AG10803 (cell line): ENCODE data around the gene CALHM1.

Experiments used
- DNase-seq: peaks from one replicate; pipeline ENCODE4 v3.0.0; 2010; ENCODE audit warnings: low read depth
- H3K4me3 ChIP-seq: 2 replicates; pipeline ENCODE4 v1.5.1; 2011; ENCODE audit warnings: mild to moderate bottlenecking, low read length, control low read depth
- TF ChIP-seq, protein P1 (sequence below): conservative IDR thresholded peaks from 2 replicates; pipeline ENCODE4 v1.5.1; 2011; ENCODE audit warnings: mild to moderate bottlenecking, low read length, control low read depth, inconsistent platforms

Gene CALHM1

GRCh38 chr10:103473261-103473671, 14.6 kb upstream of the CALHM1 start:
- TF ChIP-seq, protein P1, sequence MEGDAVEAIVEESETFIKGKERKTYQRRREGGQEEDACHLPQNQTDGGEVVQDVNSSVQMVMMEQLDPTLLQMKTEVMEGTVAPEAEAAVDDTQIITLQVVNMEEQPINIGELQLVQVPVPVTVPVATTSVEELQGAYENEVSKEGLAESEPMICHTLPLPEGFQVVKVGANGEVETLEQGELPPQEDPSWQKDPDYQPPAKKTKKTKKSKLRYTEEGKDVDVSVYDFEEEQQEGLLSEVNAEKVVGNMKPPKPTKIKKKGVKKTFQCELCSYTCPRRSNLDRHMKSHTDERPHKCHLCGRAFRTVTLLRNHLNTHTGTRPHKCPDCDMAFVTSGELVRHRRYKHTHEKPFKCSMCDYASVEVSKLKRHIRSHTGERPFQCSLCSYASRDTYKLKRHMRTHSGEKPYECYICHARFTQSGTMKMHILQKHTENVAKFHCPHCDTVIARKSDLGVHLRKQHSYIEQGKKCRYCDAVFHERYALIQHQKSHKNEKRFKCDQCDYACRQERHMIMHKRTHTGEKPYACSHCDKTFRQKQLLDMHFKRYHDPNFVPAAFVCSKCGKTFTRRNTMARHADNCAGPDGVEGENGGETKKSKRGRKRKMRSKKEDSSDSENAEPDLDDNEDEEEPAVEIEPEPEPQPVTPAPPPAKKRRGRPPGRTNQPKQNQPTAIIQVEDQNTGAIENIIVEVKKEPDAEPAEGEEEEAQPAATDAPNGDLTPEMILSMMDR = no peak
- DNase-seq = no peak
- no peak overlapping the region for H3K4me3 ChIP-seq

DNA sequence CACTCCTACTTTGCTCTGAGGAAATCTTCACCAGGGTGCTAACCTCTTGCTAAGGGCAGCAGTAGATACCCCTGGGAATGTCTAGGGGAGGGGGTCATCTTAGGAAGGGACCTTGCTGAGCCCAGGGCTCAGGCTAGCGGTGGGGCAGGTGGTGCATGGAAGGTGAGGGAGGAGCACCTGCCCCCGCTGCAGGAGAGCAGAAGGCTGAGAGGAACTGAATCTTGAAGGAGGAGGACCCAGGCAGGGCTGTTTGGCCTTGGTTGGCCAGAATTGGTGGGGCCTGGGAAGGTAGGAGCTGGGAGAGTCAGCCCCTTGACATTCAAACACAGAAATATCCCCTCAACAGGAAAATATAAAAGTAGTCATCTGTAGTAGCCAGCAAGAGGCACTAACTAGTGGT, 13.3 kb upstream of the CALHM1 start:
- DNase-seq = no peak
- TF ChIP-seq, protein P1 = no peak
- H3K4me3 ChIP-seq = no peak overlapping the region

- H3K4me3 ChIP-seq = no peak overlapping the region
- TF ChIP-seq, protein P1 = no peak
- no peak for DNase-seq
Measured at GRCh38 chr10:103470761-103471653, 12.3 kb upstream of the CALHM1 start.

DNA sequence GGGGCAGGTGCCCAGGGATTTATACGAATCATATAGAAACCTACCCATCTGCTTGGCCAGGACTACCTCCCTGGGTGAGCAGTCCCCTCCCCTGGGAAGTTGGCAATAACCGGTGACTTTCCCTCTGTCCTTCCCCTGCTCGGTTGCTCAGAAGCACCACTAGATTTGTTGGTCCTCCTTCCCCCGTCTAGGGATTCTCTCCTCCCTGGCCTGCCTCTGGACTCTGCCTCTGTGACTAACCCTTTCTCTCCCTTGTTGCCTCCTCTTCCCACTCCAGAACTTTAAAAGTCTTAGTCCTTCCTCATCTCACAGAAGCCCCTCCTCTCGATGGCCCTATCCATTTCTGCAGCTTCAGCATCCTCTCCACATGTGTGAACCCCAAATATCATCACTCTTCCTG, 10.5 kb upstream of the CALHM1 start:
- TF ChIP-seq, protein P1 = no peak

GRCh38 chr10:103467406-103467805, 8.7 kb upstream of the CALHM1 start:
- no peak overlapping the region for H3K4me3 ChIP-seq
- no peak for DNase-seq
- TF ChIP-seq, protein P1 = no peak

More for the DNA sequence above, 10.5 kb upstream of the CALHM1 start:
- H3K4me3 ChIP-seq = no peak overlapping the region
- no peak for DNase-seq

GRCh38 chr10:103466734-103467133, 8.0 kb upstream of the CALHM1 start:
- TF ChIP-seq, protein P1 = no peak
- peak; percentile 28 for DNase-seq
- H3K4me3 ChIP-seq = no peak overlapping the region
